OCI-M2 (cell line): ENCODE results near the gene DMWD.

Source experiments
- DNase-seq: peaks from one replicate; lab custom pipeline; 2025; ENCODE audit not compliant: unreplicated experiment; lab: John Stamatoyannopoulos, UW

Gene DMWD

DNA sequence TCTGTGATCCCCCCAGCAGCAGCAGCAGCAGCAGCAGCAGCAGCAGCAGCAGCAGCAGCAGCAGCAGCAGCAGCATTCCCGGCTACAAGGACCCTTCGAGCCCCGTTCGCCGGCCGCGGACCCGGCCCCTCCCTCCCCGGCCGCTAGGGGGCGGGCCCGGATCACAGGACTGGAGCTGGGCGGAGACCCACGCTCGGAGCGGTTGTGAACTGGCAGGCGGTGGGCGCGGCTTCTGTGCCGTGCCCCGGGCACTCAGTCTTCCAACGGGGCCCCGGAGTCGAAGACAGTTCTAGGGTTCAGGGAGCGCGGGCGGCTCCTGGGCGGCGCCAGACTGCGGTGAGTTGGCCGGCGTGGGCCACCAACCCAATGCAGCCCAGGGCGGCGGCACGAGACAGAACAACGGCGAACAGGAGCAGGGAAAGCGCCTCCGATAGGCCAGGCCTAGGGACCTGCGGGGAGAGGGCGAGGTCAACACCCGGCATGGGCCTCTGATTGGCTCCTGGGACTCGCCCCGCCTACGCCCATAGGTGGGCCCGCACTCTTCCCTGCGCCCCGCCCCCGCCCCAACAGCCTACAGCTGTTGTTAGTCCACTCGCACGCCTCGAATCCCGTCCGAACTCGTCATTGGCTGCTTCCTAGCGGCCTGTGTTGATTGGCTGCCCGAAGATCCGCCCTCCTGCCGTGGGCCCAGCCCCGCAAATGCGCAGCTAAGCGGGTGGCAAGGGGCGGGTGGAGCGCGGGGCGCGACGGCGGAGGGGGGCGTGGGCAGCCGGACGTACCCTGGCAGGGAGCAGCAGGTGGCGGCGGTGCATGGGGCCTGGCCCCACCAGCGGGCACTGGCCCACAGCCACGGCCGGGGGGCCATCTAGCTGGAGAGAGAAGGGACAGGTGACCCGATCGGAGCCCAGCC, 22.2 kb downstream of the DMWD start:
- DNase-seq, result peak; percentile 60

DNA sequence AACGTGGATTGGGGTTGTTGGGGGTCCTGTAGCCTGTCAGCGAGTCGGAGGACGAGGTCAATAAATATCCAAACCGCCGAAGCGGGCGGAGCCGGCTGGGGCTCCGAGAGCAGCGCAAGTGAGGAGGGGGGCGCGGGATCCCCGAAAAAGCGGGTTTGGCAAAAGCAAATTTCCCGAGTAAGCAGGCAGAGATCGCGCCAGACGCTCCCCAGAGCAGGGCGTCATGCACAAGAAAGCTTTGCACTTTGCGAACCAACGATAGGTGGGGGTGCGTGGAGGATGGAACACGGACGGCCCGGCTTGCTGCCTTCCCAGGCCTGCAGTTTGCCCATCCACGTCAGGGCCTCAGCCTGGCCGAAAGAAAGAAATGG, 22.8 kb downstream of the DMWD start:
- DNase-seq, result no peak

DNA sequence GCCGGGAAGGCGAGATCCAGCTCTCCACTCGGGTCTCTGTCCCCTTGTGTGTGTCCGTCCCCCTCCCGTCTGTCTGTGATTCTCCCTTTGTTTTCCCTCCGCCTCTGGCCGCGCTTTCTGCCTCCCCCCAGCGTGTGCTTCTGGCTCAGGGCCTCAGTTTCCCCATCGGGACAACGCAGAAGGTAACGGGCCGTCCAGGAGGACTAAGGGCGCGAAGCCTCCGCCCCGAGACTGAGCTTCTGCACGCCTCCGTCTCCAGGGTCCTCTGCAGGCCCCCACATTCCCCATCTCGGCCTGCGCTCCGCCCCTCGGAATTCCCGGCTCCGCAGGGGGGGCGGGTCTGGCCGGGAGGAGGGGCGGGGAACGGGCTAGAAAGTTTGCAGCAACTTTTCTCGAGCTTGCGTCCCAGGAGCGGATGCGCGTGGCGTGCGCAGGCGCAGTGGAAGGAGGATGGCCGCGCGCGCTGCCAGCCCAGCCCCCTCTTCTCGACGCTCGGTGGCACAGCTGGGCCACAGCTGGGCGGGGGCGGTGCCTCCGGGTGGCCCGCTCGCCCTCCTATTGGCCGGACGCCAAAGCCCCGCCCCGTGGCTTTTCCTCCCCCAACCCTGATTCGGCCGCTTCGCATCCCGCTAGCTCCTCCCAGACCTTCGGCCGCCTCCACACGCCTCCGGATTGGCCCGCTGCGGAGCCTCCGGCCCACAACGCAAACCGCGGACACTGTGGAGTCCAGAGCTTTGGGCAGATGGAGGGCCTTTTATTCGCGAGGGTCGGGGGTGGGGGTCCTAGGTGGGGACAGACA, 23.5 kb downstream of the DMWD start, which contains the start of gene SIX5:
TSS of gene SIX5 (minus strand) at position 269 of the 799 bp plus-strand sequence. CDS start 408 bp downstream, outside the sequence.
- peak; percentile 95 for DNase-seq

DNA sequence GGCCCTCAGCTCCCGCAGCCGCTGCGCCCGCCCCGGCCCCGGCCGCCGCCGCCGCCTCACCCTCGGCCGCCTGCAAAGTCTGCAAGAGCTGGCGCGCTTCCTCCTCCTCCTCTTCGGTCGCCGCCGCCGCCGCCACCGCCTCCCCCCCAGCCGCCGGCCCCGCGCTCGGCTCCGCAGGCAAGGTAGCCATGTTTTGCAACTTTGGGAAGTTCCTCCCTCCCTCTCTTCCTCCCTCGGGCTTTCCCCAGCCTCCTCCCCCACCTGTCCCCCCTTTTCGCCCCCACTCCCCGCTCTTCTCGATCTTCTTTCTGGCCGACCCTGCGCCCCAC, 24.0 kb downstream of the DMWD start:
- DNase-seq, result no peak

DNA sequence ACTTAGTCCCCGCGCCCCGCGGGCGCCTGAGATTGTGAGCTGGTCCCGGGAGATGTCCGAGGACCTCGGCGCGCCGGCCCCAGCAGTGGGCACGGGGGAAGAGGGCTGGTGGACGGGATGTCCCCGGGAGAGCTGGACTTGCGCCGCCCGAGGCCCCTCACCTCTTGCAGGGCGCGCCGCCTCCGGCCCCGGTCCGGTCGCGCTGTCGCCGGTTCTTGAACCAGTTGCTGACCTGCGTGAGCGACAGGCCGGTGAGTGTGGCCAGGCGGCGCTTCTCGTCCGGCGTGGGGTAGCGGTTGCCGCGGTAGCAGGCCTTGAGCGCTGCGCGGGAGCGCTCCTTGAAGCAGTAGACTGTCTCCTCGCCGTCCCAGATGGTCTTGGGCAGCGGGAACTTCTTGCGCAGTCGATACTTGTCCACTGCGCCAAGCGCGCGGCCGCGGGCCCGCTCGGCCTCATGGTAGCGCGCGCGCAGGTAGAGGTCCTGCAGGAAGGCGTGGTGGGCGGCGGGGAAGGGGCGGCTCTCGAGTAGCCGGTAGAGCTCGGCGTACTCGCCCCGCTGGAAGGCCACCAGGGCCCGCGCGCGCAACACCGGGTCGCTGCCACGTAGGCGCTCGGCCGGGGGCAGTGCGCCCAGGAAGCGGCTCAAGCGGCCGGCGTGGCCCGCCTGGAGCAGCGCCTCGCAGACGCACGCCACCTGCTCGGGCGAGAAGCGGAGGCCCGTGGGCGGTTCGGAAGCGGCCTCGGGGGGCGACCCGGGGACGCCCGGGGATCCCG, 24.6 kb downstream of the DMWD start:
- no peak for DNase-seq

DNA sequence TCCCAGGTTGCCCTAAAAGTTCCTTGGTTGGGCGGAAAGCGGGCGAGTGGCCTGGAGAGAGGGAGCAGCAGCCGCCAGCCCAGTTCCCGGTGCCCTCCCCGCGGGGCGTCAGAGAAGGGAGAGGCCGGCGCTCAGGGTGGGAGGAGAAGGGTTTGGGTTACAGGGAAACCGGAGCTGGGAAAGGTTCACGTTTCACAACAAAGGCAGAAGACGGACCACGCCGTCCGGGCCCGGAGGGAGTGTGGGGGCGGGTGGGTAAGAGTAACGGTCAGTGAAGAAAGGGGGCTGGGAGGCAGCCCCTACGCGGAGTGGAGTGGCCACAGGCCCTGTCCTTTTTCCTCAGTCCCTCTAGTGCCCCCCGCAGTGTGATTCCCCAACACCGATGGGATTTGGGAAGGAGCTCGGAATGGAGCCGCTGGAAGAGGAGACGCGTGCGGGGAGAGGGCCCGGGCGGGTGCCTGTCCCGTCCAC, 25.2 kb downstream of the DMWD start:
- DNase-seq, result peak; percentile 54

DNA sequence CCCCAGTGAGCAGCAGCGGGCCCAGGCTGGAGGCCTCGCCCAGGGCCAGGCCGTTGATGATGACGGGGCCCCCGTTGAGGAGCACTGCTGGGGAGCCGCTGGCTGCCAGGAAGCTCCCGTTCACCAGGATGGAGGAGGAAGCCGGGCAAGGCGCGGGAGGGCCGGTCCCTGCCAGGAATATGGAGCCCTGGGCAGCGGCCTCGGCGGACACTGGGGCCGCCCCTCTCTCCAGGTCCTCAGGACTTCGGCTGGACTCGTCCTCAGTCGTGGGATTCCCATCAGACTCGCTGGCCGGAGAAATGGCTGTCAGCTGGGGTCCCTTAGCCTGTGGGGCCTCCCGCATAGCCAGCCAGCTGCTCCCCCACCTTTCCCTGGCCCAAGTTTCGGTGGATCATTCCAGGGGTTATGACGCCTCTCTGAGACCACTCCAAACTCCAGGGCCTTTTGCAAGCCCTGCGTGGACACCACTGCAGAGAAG, 25.7 kb downstream of the DMWD start:
- DNase-seq, result no peak

DNA sequence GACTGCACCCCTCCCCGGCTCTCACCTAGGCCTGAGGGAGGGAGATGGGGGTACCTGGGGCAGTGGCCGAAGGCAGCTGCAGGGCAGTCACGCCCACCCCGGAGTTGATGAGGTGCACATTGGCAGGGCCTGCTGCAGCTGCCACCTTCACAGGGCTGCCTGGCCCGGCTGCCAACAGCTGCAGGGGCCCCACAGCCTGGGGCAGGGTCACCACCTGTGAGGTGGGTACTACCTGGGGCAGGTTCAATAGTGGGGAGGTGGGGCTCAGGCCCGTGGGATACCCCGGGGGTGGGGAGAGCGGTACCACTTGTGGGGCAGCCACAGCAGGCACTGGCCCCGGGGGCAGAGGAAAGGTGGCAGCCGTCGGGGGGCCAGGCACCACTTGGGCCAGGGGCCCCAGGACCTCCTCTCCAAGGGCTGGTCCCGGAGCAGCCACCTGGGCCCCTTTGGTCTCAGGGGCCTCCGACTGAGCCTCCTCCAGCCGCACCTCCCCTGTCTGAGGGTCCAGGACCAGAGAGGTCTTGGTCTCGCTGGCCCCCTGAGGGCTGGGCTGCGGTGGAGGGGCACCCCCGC, 26.3 kb downstream of the DMWD start:
- DNase-seq, result no peak

DNA sequence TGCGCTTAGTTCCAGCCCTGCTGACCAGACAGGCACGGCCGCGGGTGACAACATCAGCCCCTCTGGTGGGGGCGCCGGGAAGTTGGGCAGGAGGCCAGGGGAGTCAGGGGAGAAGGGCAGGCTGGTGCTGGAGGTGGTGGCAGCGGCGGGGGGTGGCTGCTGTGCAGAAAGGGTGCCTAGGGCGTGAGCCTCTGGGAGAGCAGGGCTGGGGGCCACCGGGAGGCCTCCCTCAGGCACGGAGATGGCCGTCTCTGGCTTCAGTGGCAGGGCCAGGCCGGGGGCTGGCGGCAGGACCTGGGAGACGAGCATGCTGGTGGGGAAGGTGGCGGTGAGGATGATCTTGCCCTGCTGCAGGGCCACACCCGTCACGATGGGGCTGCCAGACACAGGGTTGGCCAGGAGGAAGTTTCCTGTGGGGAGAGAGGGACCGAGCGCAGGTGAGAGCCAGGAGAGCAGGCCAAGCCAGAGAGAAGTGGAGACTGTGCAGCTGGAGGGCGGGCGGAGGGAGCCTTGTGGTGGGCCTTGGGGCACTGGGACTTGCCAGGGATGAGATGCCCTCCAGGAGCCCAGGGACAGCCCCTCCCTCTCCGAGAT, 26.8 kb downstream of the DMWD start:
- DNase-seq, result no peak

DNA sequence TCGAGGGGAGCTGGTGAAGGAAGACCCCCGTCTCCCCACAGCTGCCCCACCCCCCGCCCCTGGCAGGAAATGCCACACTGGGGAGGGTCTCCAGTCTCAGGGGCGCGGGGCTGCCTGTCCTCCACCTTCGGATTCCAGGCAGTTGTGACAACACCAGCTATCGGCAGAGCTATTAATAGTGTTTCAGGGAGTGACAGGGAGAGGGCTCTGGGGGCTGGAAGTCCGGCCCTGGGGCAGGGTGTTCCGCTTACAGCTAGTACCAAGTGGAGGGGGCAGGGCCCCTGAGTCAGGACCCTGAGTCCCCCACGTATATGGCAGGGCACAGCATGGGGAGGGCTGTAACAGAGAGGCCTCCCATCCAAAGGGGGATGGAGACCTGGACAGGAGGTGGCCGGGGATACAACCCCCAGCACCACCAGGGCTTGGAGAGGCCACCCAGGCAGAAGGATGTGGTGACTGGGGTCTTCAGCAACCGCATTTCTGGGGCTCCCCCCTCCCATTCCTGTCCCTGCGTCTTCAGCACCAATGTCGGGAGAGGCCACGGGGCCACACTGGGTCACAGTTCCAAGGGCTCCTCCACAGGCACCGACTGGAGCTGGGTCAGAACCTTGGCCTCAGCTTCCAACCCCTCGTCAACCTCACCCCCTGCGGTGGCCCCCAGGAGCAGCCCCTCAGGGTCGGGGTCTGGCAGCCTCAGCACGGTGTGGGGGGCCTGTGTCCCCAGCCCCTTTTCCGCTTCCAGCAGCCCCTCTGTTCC, 27.5 kb downstream of the DMWD start:
- no peak for DNase-seq

DNA sequence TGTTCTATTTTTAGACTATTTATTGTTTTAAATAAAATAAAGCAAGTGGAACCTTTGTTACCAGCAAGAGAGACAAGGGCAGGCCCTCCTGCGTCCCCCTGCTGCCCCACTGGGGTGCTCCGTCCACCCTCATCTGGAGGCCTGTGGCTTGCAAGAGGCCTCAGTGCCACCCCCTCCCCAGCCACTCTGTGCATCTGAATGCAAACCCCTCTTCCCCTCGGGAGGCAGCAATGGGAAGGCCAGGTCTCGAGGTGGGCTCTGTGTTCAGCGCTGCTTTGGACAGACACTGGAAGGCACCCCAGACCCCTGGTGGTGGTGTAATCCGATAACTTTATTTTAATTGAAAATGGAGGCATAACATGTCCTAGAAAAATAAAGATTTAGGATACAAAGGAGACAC, 28.2 kb downstream of the DMWD start:
- no peak for DNase-seq

DNA sequence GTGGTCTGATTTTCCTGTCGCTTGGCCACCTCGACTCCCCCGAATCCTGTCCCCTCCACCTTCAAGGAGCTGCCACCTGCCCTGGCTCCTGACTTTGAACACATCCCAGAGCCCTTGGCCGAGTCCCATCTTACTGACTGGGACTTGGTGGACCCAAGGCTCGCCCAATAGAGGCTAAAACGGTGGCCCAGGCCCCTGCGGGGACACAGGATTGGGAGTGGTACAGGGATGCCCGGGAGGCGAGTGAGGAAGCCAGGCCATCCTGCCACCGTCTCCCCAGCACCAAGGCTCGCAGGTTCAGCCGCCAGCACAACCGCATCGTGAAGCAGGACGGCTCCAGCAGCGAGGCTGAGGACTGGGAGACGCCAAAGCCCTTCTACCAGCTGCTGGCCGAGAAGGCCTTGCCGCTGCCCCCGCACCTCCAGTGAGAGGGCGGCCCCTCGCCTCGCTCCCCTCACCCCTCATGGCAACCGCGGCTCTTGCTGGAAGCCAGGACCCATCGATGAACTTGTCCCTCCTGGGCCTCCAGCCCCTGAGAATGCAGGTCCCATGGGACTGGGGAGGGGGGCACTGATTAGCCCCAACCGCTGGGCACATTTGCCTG, 28.9 kb downstream of the DMWD start:
- no peak for DNase-seq

DNA sequence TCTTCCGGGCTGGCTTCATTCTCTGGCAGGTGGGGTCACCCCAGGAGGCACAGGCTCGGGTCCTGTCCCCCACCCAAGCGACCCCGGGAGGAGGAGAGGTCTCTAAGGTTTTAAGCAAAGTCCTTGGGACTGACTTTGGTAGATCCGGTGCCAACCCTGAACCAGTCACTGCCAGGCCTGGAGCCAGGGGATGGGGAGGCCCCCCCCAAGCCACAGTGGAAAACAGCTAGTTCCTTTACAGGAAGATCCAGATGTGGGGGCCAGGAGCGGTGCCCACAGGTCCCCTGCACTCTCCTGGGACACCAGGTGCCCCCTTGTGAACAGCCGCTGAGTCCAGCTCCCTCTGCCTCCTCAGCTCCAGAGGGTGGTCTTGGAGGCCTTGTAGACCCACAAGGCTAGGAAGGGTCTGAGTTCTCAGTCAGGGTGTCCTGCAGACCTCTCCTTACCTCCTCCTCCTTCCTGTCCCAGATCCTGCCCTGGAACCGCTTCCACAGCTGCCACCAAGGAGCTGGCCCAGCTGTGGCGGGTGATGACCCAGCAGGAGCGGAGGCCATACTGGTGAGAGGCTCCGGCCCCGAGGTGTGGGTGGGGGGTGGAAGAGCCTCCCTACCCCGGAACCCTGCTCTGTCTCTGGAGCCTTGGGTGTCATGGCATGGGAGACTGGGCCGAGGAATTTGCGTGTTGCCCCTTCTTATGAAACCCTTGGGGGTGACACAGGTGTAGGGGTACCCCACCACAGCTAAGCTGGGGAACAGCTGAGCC, 29.6 kb downstream of the DMWD start:
- no peak for DNase-seq

DNA sequence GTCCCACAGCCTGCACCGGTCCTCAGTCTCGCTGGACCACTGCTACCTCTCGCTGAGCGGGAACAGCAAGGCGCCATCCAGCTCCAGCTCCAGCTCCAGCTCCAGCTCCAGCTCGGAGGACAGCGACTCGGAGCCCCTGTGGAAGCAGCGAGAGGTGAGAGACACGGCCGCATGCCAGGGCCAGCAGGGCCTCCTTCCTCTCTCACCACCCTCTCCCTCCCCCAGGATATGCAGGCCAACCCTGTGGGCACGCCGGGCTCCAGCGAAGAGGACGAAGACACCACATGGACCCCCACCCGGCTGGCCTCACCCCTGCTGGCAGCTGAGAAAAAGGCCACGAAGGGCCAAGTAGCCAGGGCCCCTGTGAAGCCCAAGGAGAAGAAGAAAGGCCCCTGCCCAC, 30.9 kb downstream of the DMWD start:
- no peak for DNase-seq

DNA sequence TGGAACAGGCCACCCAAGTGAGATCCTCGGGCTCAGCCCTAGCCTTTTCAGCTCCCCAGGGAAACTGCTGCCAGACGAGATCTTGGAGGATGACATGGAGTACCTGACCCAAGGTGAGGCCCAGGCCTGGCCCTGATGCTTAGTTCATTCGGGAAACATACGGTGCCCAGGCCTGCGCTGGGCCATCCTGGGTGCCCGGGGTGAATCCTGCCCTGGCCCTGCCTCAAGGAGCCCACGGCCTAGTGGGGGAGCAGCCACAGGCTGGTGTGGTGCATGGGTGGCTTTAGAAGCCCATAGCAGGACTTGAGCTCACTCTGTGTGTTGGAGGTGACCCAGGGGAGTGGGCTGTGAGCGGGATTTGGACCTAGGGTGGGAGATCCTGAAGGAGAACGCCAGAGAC, 33.7 kb downstream of the DMWD start:
- no peak for DNase-seq

DNA sequence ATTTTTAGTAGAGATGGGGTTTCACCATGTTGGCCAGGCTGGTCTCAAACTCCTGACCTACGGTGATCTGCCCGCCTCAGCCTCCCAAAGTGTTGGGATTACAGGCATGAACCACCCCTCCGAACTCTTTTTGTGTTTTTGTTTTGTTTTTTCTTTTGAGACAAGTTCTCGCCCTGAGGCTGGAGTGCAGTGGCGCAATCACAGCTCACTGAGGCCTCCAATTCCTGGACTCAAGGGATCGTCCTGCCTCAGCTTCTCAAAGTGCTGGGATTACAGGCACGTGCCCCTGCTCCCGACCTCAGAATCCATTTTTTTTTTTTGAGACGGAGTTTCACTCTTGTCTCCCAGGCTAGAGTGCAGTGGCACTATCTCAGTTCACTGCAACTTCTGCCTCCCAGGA, 35.0 kb downstream of the DMWD start:
- no peak for DNase-seq

DNA sequence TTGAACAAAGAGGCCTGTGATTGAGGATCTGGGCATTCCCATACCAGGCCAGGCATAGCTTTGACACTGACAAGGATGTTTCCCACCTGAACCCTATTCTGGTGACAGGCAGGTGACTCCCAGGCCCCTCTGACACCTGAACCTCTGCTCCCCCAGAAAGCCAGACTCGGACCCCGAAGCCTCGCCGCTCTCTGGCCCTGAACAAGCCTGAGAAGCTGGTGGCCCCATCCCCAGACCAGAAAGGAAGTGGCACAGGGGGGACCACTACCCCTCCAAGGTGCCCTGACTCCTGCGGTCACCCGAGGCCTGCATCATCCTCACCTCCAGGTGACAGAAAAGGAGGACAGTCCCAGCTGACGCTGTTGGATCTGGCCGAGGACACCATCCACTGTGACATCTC, 38.3 kb downstream of the DMWD start:
- DNase-seq, result no peak

DNA sequence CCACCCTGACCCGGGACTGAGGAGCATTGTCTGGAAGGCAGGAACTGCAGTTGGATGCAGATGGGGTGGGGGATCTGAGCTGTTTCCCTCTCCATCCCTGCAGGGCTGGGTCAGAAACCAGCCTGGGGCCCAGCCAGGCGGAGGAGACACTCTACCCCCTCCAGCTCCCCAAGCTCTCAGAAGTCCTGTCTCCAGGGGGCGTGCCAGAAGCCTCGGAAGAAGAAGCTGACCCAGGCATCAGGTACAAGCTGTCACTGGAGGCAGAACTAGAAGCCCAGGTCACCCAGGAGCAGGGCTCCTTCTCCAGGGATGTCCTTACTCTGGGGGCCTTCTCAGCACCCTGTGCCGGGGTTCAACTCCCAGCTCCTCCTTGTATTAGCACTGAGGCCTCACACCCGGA, 39.1 kb downstream of the DMWD start:
- no peak for DNase-seq

DNA sequence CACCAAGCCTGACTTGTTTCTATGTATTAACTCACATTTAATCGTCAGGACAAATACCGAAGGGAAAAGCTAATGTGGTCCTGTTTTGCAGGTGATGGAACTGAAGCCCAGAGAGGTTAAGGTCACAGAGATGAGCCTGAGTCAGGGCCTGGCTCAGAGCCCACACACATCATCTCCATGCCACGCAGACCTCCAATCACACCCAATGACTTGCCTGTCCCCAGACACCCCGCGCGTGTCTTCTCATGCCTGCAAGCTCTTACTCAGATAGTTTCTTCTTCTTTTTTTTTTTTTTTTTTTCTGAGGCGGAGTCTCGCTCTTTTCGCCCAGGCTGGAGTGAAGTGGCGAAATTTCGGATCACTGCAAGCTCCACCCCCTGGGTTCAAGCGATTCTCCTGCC, 40.0 kb downstream of the DMWD start:
- no peak for DNase-seq
